Fibroblast of lung (primary cell): ENCODE measurements around the gene SPAG9.

Experiments
- EZH2 ChIP-seq: IDR thresholded peaks from 2 replicates; pipeline ENCODE4 v1.5.1; 2012; ENCODE audit warnings: low read length, control low read depth, mild to moderate bottlenecking; ENCODE audit errors: missing control alignments
- TF ChIP-seq, protein P1 (sequence below), 2 donors: IDR thresholded peaks in 1 of 2; conservative IDR thresholded peaks in 1 of 2; 1 replicate in 1 of 2; 2 replicates in 1 of 2; pipeline ENCODE4 v1.5.1; 2011 to 2012; ENCODE audit warnings: low read length in 2 of 2, control low read depth in 1 of 2, inconsistent platforms in 1 of 2, low read depth in 1 of 2, mild to moderate bottlenecking in 1 of 2

- TF ChIP-seq, protein P1, sequence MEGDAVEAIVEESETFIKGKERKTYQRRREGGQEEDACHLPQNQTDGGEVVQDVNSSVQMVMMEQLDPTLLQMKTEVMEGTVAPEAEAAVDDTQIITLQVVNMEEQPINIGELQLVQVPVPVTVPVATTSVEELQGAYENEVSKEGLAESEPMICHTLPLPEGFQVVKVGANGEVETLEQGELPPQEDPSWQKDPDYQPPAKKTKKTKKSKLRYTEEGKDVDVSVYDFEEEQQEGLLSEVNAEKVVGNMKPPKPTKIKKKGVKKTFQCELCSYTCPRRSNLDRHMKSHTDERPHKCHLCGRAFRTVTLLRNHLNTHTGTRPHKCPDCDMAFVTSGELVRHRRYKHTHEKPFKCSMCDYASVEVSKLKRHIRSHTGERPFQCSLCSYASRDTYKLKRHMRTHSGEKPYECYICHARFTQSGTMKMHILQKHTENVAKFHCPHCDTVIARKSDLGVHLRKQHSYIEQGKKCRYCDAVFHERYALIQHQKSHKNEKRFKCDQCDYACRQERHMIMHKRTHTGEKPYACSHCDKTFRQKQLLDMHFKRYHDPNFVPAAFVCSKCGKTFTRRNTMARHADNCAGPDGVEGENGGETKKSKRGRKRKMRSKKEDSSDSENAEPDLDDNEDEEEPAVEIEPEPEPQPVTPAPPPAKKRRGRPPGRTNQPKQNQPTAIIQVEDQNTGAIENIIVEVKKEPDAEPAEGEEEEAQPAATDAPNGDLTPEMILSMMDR (conservative IDR thresholded peaks at IDR 0.05 in 1 of 2, IDR thresholded peaks at IDR 0.05 in 1 of 2; ENCODE audit: low read depth in 1 of 2, low read length in 2 of 2) = no peak
- no peak for TF ChIP-seq EZH2
Measured at GRCh38 chr17:51161541-51161940, 40.9 kb upstream of the SPAG9 start.
